Calu3 (cell line): ENCODE data around the gene LMAN1L. TPM values are rescaled to one million over a fixed set of nuclear protein-coding genes. Genes with fewer than 3 reads are reported as not detected.

Source experiments
- BruUV-seq: library from RNA; stranded (reverse); fragments of 400-500 nt; replicated peaks from 2 replicates; lab custom pipeline; 2021; lab: Mats Ljungman, UMichigan
- CTCF ChIA-PET: fragments of 300-600 bp; sonication (Branson Sonifier 250); formaldehyde crosslinking; loops from one replicate; lab custom pipeline; 2022; ENCODE audit warnings: antibody characterized with exemption; lab: Charles Lee
- DNase-seq: peaks from one replicate; pipeline ENCODE4 v3.0.0; 2022
- H3K27ac Mint-ChIP-seq: one replicate; pipeline ENCODE4 v1.8.0; 2022; ENCODE audit warnings: mixed read lengths; ENCODE audit not compliant: unreplicated experiment
- H3K27me3 Mint-ChIP-seq: one replicate; pipeline ENCODE4 v1.8.0; 2022; ENCODE audit warnings: mixed read lengths; ENCODE audit not compliant: unreplicated experiment
- H3K36me3 Mint-ChIP-seq: one replicate; pipeline ENCODE4 v1.8.0; 2022; ENCODE audit warnings: mild to moderate bottlenecking, moderate library complexity, mixed read lengths; ENCODE audit not compliant: insufficient read depth, unreplicated experiment
- H3K4me1 Mint-ChIP-seq: one replicate; pipeline ENCODE4 v1.8.0; 2022; ENCODE audit warnings: mild to moderate bottlenecking, low read depth, mixed read lengths; ENCODE audit not compliant: unreplicated experiment
- H3K4me3 Mint-ChIP-seq: one replicate; pipeline ENCODE4 v1.8.0; 2022; ENCODE audit warnings: mild to moderate bottlenecking, low read depth, moderate library complexity, mixed read lengths; ENCODE audit not compliant: unreplicated experiment
- H3K9me3 Mint-ChIP-seq: one replicate; pipeline ENCODE4 v1.8.0; 2022; ENCODE audit warnings: low read depth, mixed read lengths; ENCODE audit not compliant: unreplicated experiment
- CTCF ChIP-seq: fragments of 200-600 bp; IDR thresholded peaks from one replicate; pipeline ENCODE4 v1.8.0; 2022; ENCODE audit warnings: antibody characterized with exemption; ENCODE audit not compliant: unreplicated experiment
- intact Hi-C: fragments of 100-400 bp; cut with micrococcal nuclease; formaldehyde crosslinking; loops from one replicate; pipeline ENCODE4 v1.10.0; 2022; ENCODE audit not compliant: unreplicated experiment
- total RNA-seq: library from RNA; stranded (reverse); gene quantifications from 2 replicates; pipeline ENCODE4 v1.2.3, GENCODE V29; 2022

Gene LMAN1L
- total RNA-seq, 1 experiment from 2014 or later, result 0.35 TPM

GRCh38 chr15:74791667-74792066 lies 21.0 kb upstream of the LMAN1L start:
- CTCF ChIA-PET, result interaction anchor here (0.6 kb wide), 1 partner anchor 64 kb away, joined by 7 read pairs; no protein-coding TSS in a partner anchor
- H3K9me3 Mint-ChIP-seq, result no peaks in the 10 kb centered on the region
- no TSS peak for BruUV-seq
- H3K27ac Mint-ChIP-seq, result no peak overlapping the region
- no peak for DNase-seq
- no peaks in the 10 kb centered on the region for H3K27me3 Mint-ChIP-seq
- intact Hi-C loops, result no loop called here
- peaks cover 36% of the 10 kb centered on the region for H3K4me1 Mint-ChIP-seq
- H3K36me3 Mint-ChIP-seq, result peaks cover 10% of the 10 kb centered on the region
- no peak overlapping the region for H3K4me3 Mint-ChIP-seq
- TF ChIP-seq CTCF, result no peak

GRCh38 chr15:74792227-74793016 lies 20.2 kb upstream of the LMAN1L start:
- no peak for TF ChIP-seq CTCF
- no TSS peak for BruUV-seq
- intact Hi-C loops, result no loop called here
- Mint-ChIP-seq H3K4me1 (peaks cover 35% of the 10 kb centered on the region), H3K4me3 (no peak overlapping the region), H3K27me3 (no peaks in the 10 kb centered on the region), H3K9me3 (no peaks in the 10 kb centered on the region), H3K36me3 (peaks cover 10% of the 10 kb centered on the region), H3K27ac (no peak overlapping the region)
- CTCF ChIA-PET, result interaction anchor here (1.4 kb wide), 1 partner anchor 21 kb away, joined by 7 read pairs; no protein-coding TSS in a partner anchor
- DNase-seq, result no peak

- Mint-ChIP-seq H3K4me1 (peaks cover 25% of the 10 kb centered on the region), H3K27ac (no peak overlapping the region), H3K9me3 (no peaks in the 10 kb centered on the region), H3K4me3 (no peak overlapping the region), H3K36me3 (peaks cover 10% of the 10 kb centered on the region), H3K27me3 (no peaks in the 10 kb centered on the region)
- CTCF ChIA-PET, result interaction anchor here (1.4 kb wide), 1 partner anchor 22 kb away, joined by 7 read pairs; no protein-coding TSS in a partner anchor
- no peak for TF ChIP-seq CTCF
- DNase-seq, result no peak
- intact Hi-C loops, result no loop called here
- no TSS peak for BruUV-seq
These were observed 19.3 kb upstream of the LMAN1L start for GRCh38 chr15:74793135-74794028.

GRCh38 chr15:74794248-74794969 lies 18.2 kb upstream of the LMAN1L start:
- Mint-ChIP-seq H3K36me3 (peaks cover 10% of the 10 kb centered on the region), H3K27ac (no peak overlapping the region), H3K9me3 (no peaks in the 10 kb centered on the region), H3K27me3 (no peaks in the 10 kb centered on the region), H3K4me3 (no peak overlapping the region), H3K4me1 (peaks cover 15% of the 10 kb centered on the region)
- no TSS peak for BruUV-seq
- no peak for TF ChIP-seq CTCF
- intact Hi-C loops, result no loop called here
- no peak for DNase-seq
- CTCF ChIA-PET, result interaction anchor here (0.6 kb wide), 1 partner anchor 258 kb away, joined by 3 read pairs; no protein-coding TSS in a partner anchor
